OCI-LY3 (cell line): Measurements from ENCODE around the gene HOXB3.

Experiments used
- H2AFZ ChIP-seq: fragments of 200-600, 300-600 bp; shearing (Covaris generic); 2 replicates; pipeline ENCODE4 v1.6.0; 2014; ENCODE audit warnings: antibody characterized with exemption, low read depth, low read length
- H3K27ac ChIP-seq: fragments of 200-600, 300-600 bp; sonication (generic); 2 replicates; pipeline ENCODE4 v1.5.1; 2014; ENCODE audit warnings: mild to moderate bottlenecking, low read length, moderate library complexity, mixed read lengths
- H3K27me3 ChIP-seq: fragments of 200-600, 300-600 bp; sonication (generic); 2 replicates; pipeline ENCODE4 v1.6.1; 2014; ENCODE audit warnings: low read depth, low read length, mixed read lengths
- H3K36me3 ChIP-seq: fragments of 200-600, 300-600 bp; sonication (generic); replicated peaks from 2 replicates; pipeline ENCODE3; 2014; ENCODE audit warnings: low read depth, low read length, mixed read lengths
- H3K4me1 ChIP-seq: fragments of 300-600, 200-600 bp; sonication (generic); 2 replicates; pipeline ENCODE4 v1.6.1; 2014; ENCODE audit warnings: low read length, mixed read lengths
- H3K4me2 ChIP-seq: fragments of 200-600, 300-600 bp; sonication (generic); 2 replicates; pipeline ENCODE4 v1.6.1; 2014; ENCODE audit warnings: low read length, mixed read lengths
- H3K4me3 ChIP-seq: fragments of 300-600, 200-600 bp; sonication (generic); 2 replicates; pipeline ENCODE4 v1.5.1; 2014; ENCODE audit warnings: antibody characterized with exemption, mild to moderate bottlenecking, low read length, moderate library complexity
- H3K79me2 ChIP-seq: fragments of 300-600, 200-600 bp; shearing (Covaris generic); 2 replicates; pipeline ENCODE4 v1.6.1; 2014; ENCODE audit warnings: mild to moderate bottlenecking, low read length, mixed read lengths
- H3K9ac ChIP-seq: fragments of 300-600, 200-600 bp; shearing (Covaris generic); 2 replicates; pipeline ENCODE4 v1.6.0; 2014; ENCODE audit warnings: mild to moderate bottlenecking, low read length, moderate library complexity
- H3K9me3 ChIP-seq: fragments of 200-600, 300-600 bp; shearing (Covaris generic); 2 replicates; pipeline ENCODE4 v1.6.1; 2014; ENCODE audit warnings: low read length, mixed read lengths; ENCODE audit not compliant: insufficient read depth
- H4K20me1 ChIP-seq: fragments of 200-600, 300-600 bp; sonication (generic); 2 replicates; pipeline ENCODE4 v1.6.1; 2016; ENCODE audit warnings: low read length, mixed read lengths; ENCODE audit not compliant: insufficient read depth
- CTCF ChIP-seq: fragments of 200-600, 300-600 bp; sonication (generic); IDR thresholded peaks from 2 replicates; pipeline ENCODE4 v1.5.1; 2014; ENCODE audit warnings: antibody characterized with exemption, low read length, low read depth
- EZH2phosphoT487 ChIP-seq: fragments of 200-600 bp; shearing (Covaris generic); IDR thresholded peaks from 2 replicates; pipeline ENCODE4 v1.6.1; 2018; ENCODE audit warnings: antibody characterized with exemption, mixed run types, low read depth

HOXB3 gene

GRCh38 chr17:48571024-48571818 is 18.8 kb downstream of the HOXB3 start:
- Histone ChIP-seq H3K27me3 (no peaks in the 10 kb centered on the region), H3K9me3 (no peaks in the 10 kb centered on the region), H4K20me1 (peaks cover 4% of the 10 kb centered on the region; the same call in 1 of the 2 replicates), H3K36me3 (peaks cover 49% of the 10 kb centered on the region), H3K9ac (no peak overlapping the region), H3K4me2 (no peak overlapping the region), H3K4me1 (peaks cover 26% of the 10 kb centered on the region), H3K4me3 (no peak overlapping the region), H3K27ac (no peak overlapping the region), H2AFZ (no peak overlapping the region), H3K79me2 (peaks cover 48% of the 10 kb centered on the region; the same call in 1 of the 2 replicates)
- TF ChIP-seq EZH2phosphoT487 (no peak), CTCF (no peak)

GRCh38 chr17:48570325-48571023 is 19.6 kb downstream of the HOXB3 start:
- H3K36me3 ChIP-seq: peaks cover 48% of the 10 kb centered on the region
- TF ChIP-seq EZH2phosphoT487: no peak
- TF ChIP-seq CTCF: no peak
- no peaks in the 10 kb centered on the region for H3K27me3 ChIP-seq
- H3K9ac ChIP-seq: no peak overlapping the region
- H3K4me3 ChIP-seq: no peak overlapping the region
- H4K20me1 ChIP-seq: peaks cover 4% of the 10 kb centered on the region; the same call in 1 of the 2 replicates
- H3K4me1 ChIP-seq: peaks cover 20% of the 10 kb centered on the region
- no peak overlapping the region for H2AFZ ChIP-seq
- no peak overlapping the region for H3K4me2 ChIP-seq
- H3K9me3 ChIP-seq: no peaks in the 10 kb centered on the region
- H3K79me2 ChIP-seq: peaks cover 43% of the 10 kb centered on the region; the same call in 1 of the 2 replicates
- no peak overlapping the region for H3K27ac ChIP-seq

GRCh38 chr17:48569674-48570324 is 20.2 kb downstream of the HOXB3 start:
- no peak overlapping the region for H3K9ac ChIP-seq
- H3K79me2 ChIP-seq: peaks cover 38% of the 10 kb centered on the region; the same call in 1 of the 2 replicates
- no peak overlapping the region for H2AFZ ChIP-seq
- H3K27ac ChIP-seq: no peak overlapping the region
- peaks cover 46% of the 10 kb centered on the region for H3K36me3 ChIP-seq
- no peaks in the 10 kb centered on the region for H3K27me3 ChIP-seq
- TF ChIP-seq CTCF (no peak), EZH2phosphoT487 (no peak)
- H4K20me1 ChIP-seq: peaks cover 4% of the 10 kb centered on the region; the same call in 1 of the 2 replicates
- H3K4me2 ChIP-seq: no peak overlapping the region
- H3K4me1 ChIP-seq: peaks cover 22% of the 10 kb centered on the region
- H3K4me3 ChIP-seq: no peak overlapping the region
- H3K9me3 ChIP-seq: no peaks in the 10 kb centered on the region

- Histone ChIP-seq H3K4me1 (peaks cover 20% of the 10 kb centered on the region), H3K36me3 (peaks cover 44% of the 10 kb centered on the region), H3K9me3 (no peaks in the 10 kb centered on the region), H4K20me1 (peaks cover 4% of the 10 kb centered on the region; the same call in 1 of the 2 replicates), H3K4me2 (no peak overlapping the region), H3K4me3 (no peak overlapping the region), H3K27ac (no peak overlapping the region), H3K27me3 (no peaks in the 10 kb centered on the region), H3K79me2 (peaks cover 40% of the 10 kb centered on the region; the same call in 1 of the 2 replicates), H2AFZ (no peak overlapping the region), H3K9ac (no peak overlapping the region)
- no peak for TF ChIP-seq CTCF
- no peak for TF ChIP-seq EZH2phosphoT487
Observed at GRCh38 chr17:48569240-48569582, 20.8 kb downstream of the HOXB3 start.
